Pericardium fibroblast (primary cell): ENCODE data around the gene ELMOD3. TPM values are rescaled to one million over a fixed set of nuclear protein-coding genes. Genes with fewer than 3 reads are reported as not detected.

Source experiments
- total RNA-seq: library from RNA; depleted of rRNA; stranded (reverse); fragments of >200 nt; gene quantifications from 2 replicates; pipeline ENCODE4 v1.2.3, GENCODE V29; 2015

Gene ELMOD3
- total RNA-seq: 10.0 and 15.3 TPM in 2 replicates

DNA sequence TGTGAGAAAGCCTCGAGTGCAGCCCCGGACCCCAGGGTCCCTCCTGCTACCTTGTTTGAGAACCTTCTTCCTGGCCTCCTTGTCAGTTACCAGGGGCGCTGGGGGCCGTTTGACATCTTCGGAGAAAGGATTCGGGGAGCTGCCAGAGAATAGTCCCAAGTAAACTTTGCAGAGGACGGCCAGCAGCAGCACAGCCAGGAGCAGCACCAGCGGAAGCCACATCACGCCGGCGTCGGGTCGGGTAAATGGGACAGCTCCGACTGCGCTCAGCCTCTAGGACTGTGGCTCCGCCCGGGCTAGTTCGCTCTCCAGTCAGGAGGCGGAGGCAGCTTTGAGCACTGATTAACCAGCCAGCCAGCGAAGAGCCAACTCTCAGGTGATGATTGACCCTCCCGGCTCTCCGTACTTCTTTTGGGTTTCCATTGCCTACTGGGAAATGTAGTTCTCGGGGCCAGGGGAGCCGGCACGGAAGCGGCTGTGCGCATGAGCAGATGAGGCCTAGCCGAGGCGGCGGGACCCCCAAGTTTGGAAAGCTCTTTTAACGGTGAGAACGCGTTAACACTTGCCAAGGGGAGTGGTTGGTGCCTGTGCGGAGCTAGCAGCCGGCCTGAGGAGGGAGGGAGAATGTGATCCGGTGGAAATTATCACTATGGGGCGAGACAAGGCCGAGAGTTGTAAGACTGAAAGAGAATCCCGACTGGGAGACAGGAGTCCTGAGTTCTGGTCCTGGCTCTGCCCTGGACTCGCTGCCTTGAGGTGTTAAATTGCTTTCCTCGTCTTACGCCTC is at the start of gene ELMOD3, which contains the start of gene RETSAT:
Gene ELMOD3, plus strand, starts transcription at position 484 of the 787 bp plus-strand sequence. CDS start 2,430 bp downstream, outside the sequence.
Gene RETSAT, minus strand, starts transcription at position 243 of the 787 bp plus-strand sequence. Its CDS starts 21 bp downstream, at position 222.

DNA sequence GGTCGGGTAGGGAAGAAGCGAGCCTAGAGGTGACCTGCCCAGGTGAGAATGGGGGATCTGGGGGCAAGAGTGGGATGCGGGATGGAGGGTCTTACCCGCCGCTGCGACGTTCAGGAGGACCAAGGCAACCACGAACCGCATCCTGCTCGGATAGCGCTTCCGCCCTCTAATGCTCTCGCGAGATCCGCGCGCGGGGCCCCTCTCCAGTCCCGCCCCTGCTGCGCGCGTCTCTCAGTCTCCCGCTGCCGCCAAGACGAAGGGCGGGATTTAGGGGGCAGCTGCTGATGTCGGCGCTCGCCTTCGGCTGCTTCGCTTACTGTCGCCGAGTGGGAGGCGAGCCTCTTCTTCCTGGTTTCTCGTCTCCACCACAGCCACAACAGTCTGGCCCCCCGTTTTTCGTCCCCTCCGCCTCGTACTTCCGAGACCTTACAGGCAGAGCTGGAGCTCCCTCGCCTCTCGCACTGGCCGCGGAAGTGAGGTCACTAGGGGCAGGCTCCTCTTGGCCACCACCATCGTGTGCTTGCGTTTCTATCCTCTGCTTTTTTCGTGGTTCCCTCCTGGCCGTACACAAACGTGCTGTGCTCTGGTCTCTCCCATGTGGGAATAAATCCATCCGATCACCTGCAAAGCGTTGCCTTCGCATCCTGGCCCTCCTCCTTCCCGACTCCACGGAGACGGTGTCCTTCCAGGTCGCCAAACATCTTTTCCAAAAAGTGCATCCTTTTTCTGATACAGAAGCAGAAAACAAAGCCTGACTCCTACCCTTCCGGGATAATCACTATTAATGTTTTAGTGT is 26.5 kb upstream of the ELMOD3 start, which contains the start of gene TGOLN2:
Gene TGOLN2, minus strand, starts transcription at position 168 of the 796 bp plus-strand sequence. Its CDS starts 27 bp downstream, at position 141.

DNA sequence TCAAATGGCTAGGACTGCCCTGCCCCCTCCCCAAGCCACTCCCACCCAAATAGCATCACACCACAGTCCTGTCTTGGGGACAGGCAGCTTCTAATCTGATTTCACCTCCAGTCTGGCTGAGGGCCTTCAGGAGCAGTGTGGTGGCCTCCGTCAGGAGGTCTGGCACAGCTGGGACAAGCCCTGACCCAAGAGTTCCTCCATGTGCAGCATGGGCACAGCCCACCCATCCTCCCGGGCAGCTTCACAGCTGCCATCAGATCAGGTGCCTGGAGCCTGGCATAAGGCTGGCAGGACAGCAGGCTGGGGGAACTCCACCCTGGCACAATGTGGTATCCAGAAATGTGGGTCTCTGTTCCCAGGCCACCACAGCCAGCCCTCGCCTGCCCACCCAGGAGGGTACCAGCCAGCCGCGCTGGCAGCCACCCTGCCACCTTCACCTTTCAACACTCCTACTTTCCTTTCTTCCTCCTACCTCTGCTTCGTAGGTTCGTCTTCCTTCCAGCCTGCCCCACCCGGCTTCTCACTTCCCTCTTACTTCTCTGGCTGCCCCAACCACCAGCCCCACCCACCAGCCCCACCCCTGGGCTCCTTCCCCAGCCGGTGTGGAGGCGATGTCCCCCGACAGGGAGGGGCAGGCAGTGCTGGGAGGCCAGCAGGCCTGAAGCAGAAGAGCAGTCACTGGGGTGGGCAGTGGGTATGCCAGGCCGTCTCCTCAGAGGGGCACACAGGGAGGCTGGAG is 55.4 kb downstream of the ELMOD3 start, which contains the start of gene CAPG:
Gene CAPG, minus strand, starts transcription at position 522 of the 739 bp plus-strand sequence. CDS start 8,221 bp downstream, outside the sequence.

DNA sequence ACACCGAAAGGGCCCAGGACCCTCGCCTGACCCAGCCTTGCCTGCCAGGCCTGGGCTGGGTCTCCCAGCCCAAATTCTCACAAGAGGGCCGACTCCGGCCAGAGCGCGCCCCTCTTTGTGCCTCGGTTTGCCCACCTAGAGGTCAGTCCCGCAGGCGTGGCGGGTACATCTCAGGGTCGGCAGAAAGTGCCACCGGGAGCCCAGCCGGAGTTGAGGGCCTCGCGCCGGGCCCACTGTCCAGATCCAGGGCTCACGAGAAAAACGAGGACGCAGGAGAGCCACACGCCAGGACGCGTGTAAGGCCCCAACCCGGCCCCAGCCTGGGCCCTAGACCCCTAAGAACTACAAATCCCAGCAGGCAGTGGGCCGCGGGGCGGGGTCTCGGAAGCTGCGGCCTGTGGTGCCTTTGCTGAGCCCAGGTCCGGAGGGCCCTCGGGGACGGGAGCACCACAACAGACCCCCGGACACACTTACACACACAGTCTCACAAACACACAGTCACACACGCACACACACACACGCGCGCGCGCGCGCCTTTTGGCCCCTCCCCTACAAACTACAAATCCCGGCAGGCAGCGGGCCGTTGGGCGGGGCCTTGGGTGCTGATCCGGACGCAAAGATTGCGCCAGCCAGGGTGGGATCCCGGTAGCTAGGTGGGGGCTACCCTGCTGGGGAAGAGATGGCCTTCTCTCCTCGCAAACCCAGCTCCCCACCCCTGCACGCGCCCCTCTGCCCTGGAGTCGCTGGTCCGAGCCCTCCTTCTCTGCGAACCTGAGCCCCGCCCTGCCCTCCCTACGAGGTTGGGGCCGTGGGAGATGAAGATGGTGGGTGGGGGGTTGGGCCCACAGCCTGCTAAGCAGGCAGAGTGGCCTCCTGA is 63.8 kb downstream of the ELMOD3 start, which contains the start of gene SH2D6:
Gene SH2D6, plus strand, starts transcription at position 583 of the 877 bp plus-strand sequence. CDS start 10,752 bp downstream, outside the sequence.

Other genes with a start within 250 kb of the ELMOD3 start
- 2.1 and 3.0 TPM in 2 replicates for gene TCF7L1, start 221.4 kb upstream of the ELMOD3 start, total RNA-seq
- 63.9 and 67.5 TPM in 2 replicates for gene TGOLN2, start 26.8 kb upstream of the ELMOD3 start, total RNA-seq
- gene RETSAT, start 241 bp upstream of the ELMOD3 start, total RNA-seq: 26.6 and 35.0 TPM in 2 replicates
- gene CAPG, start 55.6 kb downstream of the ELMOD3 start, total RNA-seq: 72.2 and 88.8 TPM in 2 replicates
- gene SH2D6, start 63.9 kb downstream of the ELMOD3 start, total RNA-seq: not detected in 2 replicates
- 95.3 and 95.9 TPM in 2 replicates for gene MAT2A, start 184.4 kb downstream of the ELMOD3 start, total RNA-seq
- gene GGCX, start 206.7 kb downstream of the ELMOD3 start, total RNA-seq: 34.6 and 35.4 TPM in 2 replicates
- gene VAMP8, start 222.8 kb downstream of the ELMOD3 start, total RNA-seq: 5.8 TPM in 1 of 2 replicates, not detected in the other
- gene VAMP5, start 229.7 kb downstream of the ELMOD3 start, total RNA-seq: 33.1 and 70.7 TPM in 2 replicates
- 157 and 188 TPM in 2 replicates for gene RNF181, start 241.0 kb downstream of the ELMOD3 start, total RNA-seq
- gene TMEM150A, start 247.9 kb downstream of the ELMOD3 start, total RNA-seq: 22.9 and 26.7 TPM in 2 replicates